RWPE2 (cell line): ENCODE results near the gene SASH1.
A peak's percentile ranks its signal among the peaks of the same experiment; 100 is the strongest.

Source experiments
- ATAC-seq: fragments of 200-7000 bp; cut with Tn5 transposase; 3 replicates; pipeline ENCODE4 v1.9.1; 2021; ENCODE audit warnings: low read depth
- DNase-seq: peaks from one replicate; pipeline ENCODE4 v3.0.0-alpha.2; 2020; ENCODE audit warnings: low spot score
- H3K27ac ChIP-seq: fragments of 450-650 bp; 2 replicates; pipeline ENCODE4 v1.5.1; 2017; ENCODE audit warnings: mild to moderate bottlenecking; ENCODE audit not compliant: poor library complexity, severe bottlenecking
- H3K27me3 ChIP-seq: fragments of 250-450 bp; sonication (Bioruptor Pico); 2 replicates; pipeline ENCODE4 v1.5.1; 2021; ENCODE audit warnings: mild to moderate bottlenecking, moderate library complexity; ENCODE audit not compliant: insufficient read depth, poor library complexity, severe bottlenecking
- H3K36me3 ChIP-seq: fragments of 250-450 bp; sonication (Bioruptor Pico); 2 replicates; pipeline ENCODE4 v1.5.1; 2020; ENCODE audit warnings: low read depth, mild to moderate bottlenecking, moderate library complexity
- H3K4me1 ChIP-seq: fragments of 250-450 bp; sonication (Bioruptor Pico); 2 replicates; pipeline ENCODE4 v1.5.1; 2021; ENCODE audit warnings: mild to moderate bottlenecking, moderate library complexity; ENCODE audit not compliant: insufficient read depth, poor library complexity, severe bottlenecking
- H3K4me3 ChIP-seq: fragments of 250-450 bp; sonication (Bioruptor Pico); 2 replicates; pipeline ENCODE4 v1.5.1; 2021; ENCODE audit warnings: mild to moderate bottlenecking, moderate library complexity; ENCODE audit not compliant: severe bottlenecking
- H3K9me3 ChIP-seq: fragments of 250-450 bp; sonication (Bioruptor Pico); 2 replicates; pipeline ENCODE4 v1.5.1; 2021; ENCODE audit warnings: mild to moderate bottlenecking, moderate library complexity; ENCODE audit not compliant: severe bottlenecking
- CTCF ChIP-seq: fragments of 450-650 bp; IDR thresholded peaks from one replicate; pipeline ENCODE4 v1.5.1; 2017; ENCODE audit warnings: mild to moderate bottlenecking, moderate library complexity; ENCODE audit not compliant: poor library complexity, severe bottlenecking

Gene SASH1

DNA sequence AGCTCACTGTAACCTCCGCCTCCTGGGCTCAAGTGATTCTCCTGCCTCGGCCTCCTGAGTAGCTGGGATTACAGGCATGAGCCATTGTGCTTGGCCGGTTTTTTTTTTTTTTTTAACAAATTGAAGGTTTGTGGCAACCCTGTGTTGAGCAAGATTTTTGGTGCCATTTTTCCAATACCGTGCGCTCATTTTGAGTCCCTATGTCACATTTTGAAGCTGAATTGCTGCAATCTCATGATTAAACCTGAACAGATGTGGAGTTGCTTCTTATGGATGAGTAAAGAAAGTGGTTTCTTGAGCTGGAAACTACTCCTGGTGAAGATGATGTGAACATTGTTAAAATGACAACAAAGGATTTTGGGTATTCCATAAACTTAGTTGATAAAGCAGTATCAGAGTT is 16.6 kb downstream of the SASH1 start:
- H3K4me1 ChIP-seq = peaks cover 3% of the 10 kb centered on the region
- no peaks in the 10 kb centered on the region for H3K9me3 ChIP-seq
- no peak for TF ChIP-seq CTCF
- H3K4me3 ChIP-seq = no peak overlapping the region
- no peak for ATAC-seq
- DNase-seq = no peak
- H3K36me3 ChIP-seq = no peaks in the 10 kb centered on the region
- no peaks in the 10 kb centered on the region for H3K27me3 ChIP-seq
- H3K27ac ChIP-seq = no peak overlapping the region

GRCh38 chr6:148364056-148364824 is 21.6 kb downstream of the SASH1 start:
- Histone ChIP-seq H3K4me3 (no peak overlapping the region), H3K27me3 (no peaks in the 10 kb centered on the region)
- no peak for DNase-seq

DNA sequence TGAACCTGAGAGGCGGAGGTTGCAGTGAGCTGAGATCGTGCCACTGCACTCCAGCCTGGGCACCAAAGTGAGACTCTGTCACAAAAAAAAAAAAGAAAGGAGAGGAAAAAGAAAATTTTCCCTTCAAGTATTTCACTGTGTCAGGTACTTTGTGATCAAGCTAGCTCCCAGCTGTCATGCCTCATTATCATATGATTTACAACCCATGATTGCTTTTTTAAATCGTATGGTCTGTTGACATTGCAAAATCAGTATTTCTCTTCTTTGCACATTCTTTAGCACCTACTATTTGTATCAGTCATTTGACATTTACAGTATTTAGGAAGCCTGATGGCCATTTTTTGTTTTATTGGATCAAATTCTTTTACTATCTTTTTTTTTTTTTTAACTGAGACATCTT is 22.4 kb downstream of the SASH1 start:
- DNase-seq (no peak), ATAC-seq (no peak)
- no peaks in the 10 kb centered on the region for H3K9me3 ChIP-seq
- H3K27me3 ChIP-seq = no peaks in the 10 kb centered on the region
- H3K27ac ChIP-seq = peak overlapping the region; percentile 49
- H3K4me3 ChIP-seq = no peak overlapping the region
- no peak for TF ChIP-seq CTCF
- H3K4me1 ChIP-seq = peaks cover 23% of the 10 kb centered on the region
- no peaks in the 10 kb centered on the region for H3K36me3 ChIP-seq

More at GRCh38 chr6:148364056-148364824, 21.6 kb downstream of the SASH1 start:
- Histone ChIP-seq H3K36me3 (no peaks in the 10 kb centered on the region), H3K27ac (peak overlapping the region; percentile 49), H3K4me1 (peaks cover 18% of the 10 kb centered on the region), H3K9me3 (no peaks in the 10 kb centered on the region)
- peak; percentile 45; the same call in 2 of the 3 replicates for ATAC-seq
- no peak for TF ChIP-seq CTCF

DNA sequence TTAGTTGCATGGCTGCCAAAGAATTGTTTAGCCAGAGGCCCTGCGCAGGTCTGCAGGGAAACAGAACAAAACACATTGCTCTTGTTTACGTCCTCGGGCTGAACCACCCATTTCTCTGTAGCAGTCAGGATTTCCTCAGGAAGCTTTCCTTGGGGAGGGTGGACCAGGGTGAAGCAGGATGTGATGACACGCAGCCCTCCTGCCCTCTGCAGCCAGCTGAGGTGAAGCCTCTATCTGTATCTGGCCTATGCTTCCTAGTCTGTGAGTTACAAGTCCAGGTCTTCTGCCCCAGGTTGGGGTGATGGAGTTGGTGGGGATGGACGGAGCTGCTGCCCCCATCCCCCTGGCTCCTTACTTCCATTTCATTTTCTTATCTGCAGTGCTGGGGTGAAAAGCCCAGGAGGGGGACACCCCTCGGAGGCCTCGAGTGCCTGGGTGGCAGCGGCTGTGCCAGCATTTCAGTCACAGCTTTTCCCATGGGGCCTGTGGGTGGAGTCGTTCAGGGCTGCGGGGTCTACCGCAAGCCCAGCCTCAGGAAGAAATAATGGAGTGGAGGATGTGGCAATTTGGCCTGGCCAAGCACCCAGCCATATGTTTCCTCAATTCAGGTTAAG is 24.9 kb downstream of the SASH1 start:
- no peak overlapping the region for H3K4me3 ChIP-seq
- DNase-seq (no peak), ATAC-seq (peak; percentile 82)
- no peaks in the 10 kb centered on the region for H3K9me3 ChIP-seq
- no peaks in the 10 kb centered on the region for H3K36me3 ChIP-seq
- peak; percentile 5 for TF ChIP-seq CTCF
- peaks cover 32% of the 10 kb centered on the region for H3K4me1 ChIP-seq
- no peaks in the 10 kb centered on the region for H3K27me3 ChIP-seq
- H3K27ac ChIP-seq = peak overlapping the region; percentile 15

DNA sequence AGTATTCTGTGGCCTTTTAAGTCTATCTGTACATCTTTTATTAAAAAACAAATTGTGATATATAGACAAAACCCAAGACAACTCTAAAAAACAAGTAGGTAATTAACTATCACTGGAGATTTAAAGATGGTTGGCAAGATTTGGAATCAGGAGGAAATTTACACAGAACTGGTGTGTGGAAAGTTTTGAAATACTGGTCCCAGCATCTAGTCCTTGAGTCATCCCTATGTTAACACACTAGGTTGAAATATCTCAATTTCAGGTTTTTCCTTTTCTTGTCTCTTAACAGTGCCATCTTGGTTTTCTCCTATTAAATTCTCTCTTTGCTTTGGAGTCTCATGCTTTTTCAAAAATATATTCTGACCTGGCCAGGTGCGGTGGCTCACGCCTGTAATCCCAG is 27.5 kb downstream of the SASH1 start:
- H3K36me3 ChIP-seq = no peaks in the 10 kb centered on the region
- no peak for TF ChIP-seq CTCF
- H3K4me3 ChIP-seq = no peak overlapping the region
- peak overlapping the region; percentile 40 for H3K27ac ChIP-seq
- H3K9me3 ChIP-seq = no peaks in the 10 kb centered on the region
- ATAC-seq = no peak
- H3K27me3 ChIP-seq = no peaks in the 10 kb centered on the region
- H3K4me1 ChIP-seq = peaks cover 36% of the 10 kb centered on the region
- DNase-seq = no peak
